Kidney (tissue), 14 donors: ENCODE data around the gene PPP1R26. TPM values are rescaled to one million over a fixed set of nuclear protein-coding genes. Genes with fewer than 3 reads are reported as not detected.
"Not testable (repeated sequence)": the region's sequence is repeated elsewhere in the genome, so short reads cannot be mapped to it uniquely, and the experiment has no call there.

ENCODE experiments used
- DNase-seq, 5 donors: peaks; one replicate each; pipeline ENCODE4 v3.0.0-alpha.2; 2013 to 2020
- FAIRE-seq: peaks from 2 replicates; lab custom pipeline; 2012; peaks lifted over from hg19 to GRCh38; lab: Jason Lieb, UNC
- H3K27ac ChIP-seq, 2 donors: one replicate each; pipeline ENCODE4 v1.7.0; 2013; ENCODE audit warnings: low read depth in 2 of 2, low read length in 2 of 2, inconsistent platforms in 1 of 2
- H3K27me3 ChIP-seq: one replicate; pipeline ENCODE4 v1.7.1; 2013; ENCODE audit warnings: low read length, inconsistent platforms; ENCODE audit not compliant: control insufficient read depth, insufficient read depth
- H3K36me3 ChIP-seq, 3 donors: one replicate each; pipeline versions ENCODE4 v1.7.0 to v1.7.1; 2013; ENCODE audit warnings: low read length in 3 of 3, control low read depth in 1 of 3, inconsistent platforms in 1 of 3; ENCODE audit not compliant: insufficient read depth in 3 of 3, control insufficient read depth in 2 of 3
- H3K4me1 ChIP-seq, 3 donors: one replicate each; pipeline versions ENCODE4 v1.7.0 to v1.7.1; 2013; ENCODE audit warnings: low read length in 3 of 3, inconsistent platforms in 1 of 3, low read depth in 1 of 3; ENCODE audit not compliant: control insufficient read depth in 2 of 3, insufficient read depth in 2 of 3
- H3K4me3 ChIP-seq, 3 donors: one replicate each; pipeline versions ENCODE4 v1.7.0 to v1.8.1; 2013; ENCODE audit warnings: low read length in 3 of 3, control low read depth in 1 of 3, inconsistent platforms in 1 of 3
- H3K9ac ChIP-seq, 3 donors: one replicate each; pipeline versions ENCODE4 v1.7.0 to v1.7.1; 2013; ENCODE audit warnings: low read length in 3 of 3, control low read depth in 1 of 3, inconsistent platforms in 1 of 3
- H3K9me3 ChIP-seq, 3 donors: one replicate each; pipeline versions ENCODE4 v1.7.0 to v1.7.1; 2013; ENCODE audit warnings: low read length in 3 of 3, control low read depth in 1 of 3, inconsistent platforms in 1 of 3; ENCODE audit not compliant: control insufficient read depth in 2 of 3, insufficient read depth in 1 of 3
- CTCF ChIP-seq: IDR thresholded peaks from 3 replicates; pipeline ENCODE4 v1.5.1; 2012; ENCODE audit warnings: mild to moderate bottlenecking, moderate library complexity, borderline replicate concordance; ENCODE audit not compliant: insufficient read depth; ENCODE audit errors: extremely low read depth
- intact Hi-C: fragments of 100-400 bp; cut with DNase I; formaldehyde crosslinking; loops from one replicate; pipeline ENCODE4 v1.11.1; 2022
- polyA plus RNA-seq: library from polyadenylated mRNA; stranded (reverse); fragments of 350-450 nt; fragmentation: Illumina TruSeq; extraction: RNeasy Lipid Tissue Mini Kit (QIAGEN cat#74804); gene quantifications from one replicate; pipeline ENCODE4 v1.2.3, GENCODE V29; 2014; ENCODE audit warnings: low read depth, low replicate concordance; ENCODE audit not compliant: insufficient read depth
- total RNA-seq: library from RNA; stranded (reverse); fragmentation: NEBNext Ultra II Directional; extraction: Animal tissue kit (Norgen Biotek cat#: 25700); gene quantifications from one replicate; pipeline ENCODE4 v1.2.1, GENCODE V29; 2021
- donor health status: control.
- donor health status: control.
- donor health status: control.
- donor health status: control.
- donor health status: control.
- donor health status: DM: yes; HTN: yes; CAD: no.
- donor health status: Normal renal cell carcinoma (clear cell type).

PPP1R26 gene
- total and polyA plus RNA-seq, 2 donors from 2014 or later = 10.2 to 22.0 TPM

DNA sequence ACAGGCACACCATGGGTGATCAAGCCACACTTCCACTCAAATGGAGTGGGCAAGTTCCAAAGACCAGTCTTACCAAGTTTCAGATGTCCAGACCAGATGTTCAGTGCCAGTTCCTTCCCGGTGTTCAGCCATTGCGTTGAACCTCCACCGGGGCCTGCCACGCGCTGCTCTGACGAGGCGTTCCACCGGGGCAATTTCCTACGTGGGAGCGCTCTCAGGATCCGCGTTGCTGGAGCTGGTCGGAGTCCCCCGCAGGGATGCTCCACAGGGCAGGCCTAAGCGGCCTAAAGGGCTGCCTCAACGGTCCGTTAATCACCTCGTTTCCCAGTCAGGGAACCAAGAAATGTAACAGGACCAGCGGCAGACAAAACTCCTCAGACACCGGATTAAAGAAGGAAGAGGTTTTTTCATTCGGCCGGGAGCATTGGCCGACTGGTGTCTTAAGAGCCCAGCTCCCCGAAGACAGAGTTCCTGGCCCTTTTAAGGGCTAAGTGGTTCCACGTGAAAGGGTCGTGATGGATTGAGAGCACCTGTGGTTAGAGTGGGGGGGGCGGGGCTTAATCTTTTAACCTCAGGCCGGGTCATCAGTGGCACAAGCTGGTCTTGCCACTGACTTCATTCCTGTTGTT is 35.7 kb upstream of the PPP1R26 start:
- H3K9me3 ChIP-seq = no peaks in the 10 kb centered on the region
- H3K36me3 ChIP-seq = no peaks in the 10 kb centered on the region
- no peak overlapping the region for H3K27ac ChIP-seq
- TF ChIP-seq CTCF = no peak
- H3K4me3 ChIP-seq = no peak overlapping the region
- DNase-seq = peak in 3 of 5 donors; percentile 37 to 64 (median 54)
- intact Hi-C loops = no loop called here
- H3K9ac ChIP-seq = no peak overlapping the region
- FAIRE-seq = no peak
- no peaks in the 10 kb centered on the region for H3K27me3 ChIP-seq
- no peaks in the 10 kb centered on the region for H3K4me1 ChIP-seq

DNA sequence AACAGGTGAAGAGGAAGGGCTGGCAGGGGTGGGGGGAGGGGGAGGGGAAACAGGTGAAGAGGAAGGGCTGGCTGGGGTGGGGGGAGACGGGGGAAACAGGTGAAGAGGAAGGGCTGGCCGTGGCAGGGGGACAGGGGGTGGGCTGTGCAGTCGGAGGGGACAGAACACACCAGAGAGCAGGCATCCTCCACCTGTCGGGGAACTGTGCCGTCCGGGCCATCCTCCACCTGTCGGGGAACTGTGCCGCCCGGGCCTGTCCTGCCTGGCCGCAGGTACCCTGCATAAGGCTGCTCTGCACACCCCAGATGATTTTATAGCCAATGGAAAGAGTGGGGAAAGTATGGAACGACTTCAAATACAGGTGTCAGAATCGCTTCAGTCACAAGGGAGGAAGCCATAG is 32.5 kb upstream of the PPP1R26 start:
- Histone ChIP-seq H3K9me3 (no peaks in the 10 kb centered on the region), H3K4me3 (no peak overlapping the region), H3K27me3 (no peaks in the 10 kb centered on the region), H3K27ac (no peak overlapping the region), H3K4me1 (no peaks in the 10 kb centered on the region), H3K9ac (no peak overlapping the region), H3K36me3 (no peaks in the 10 kb centered on the region)
- DNase-seq (no peak), FAIRE-seq (no peak)
- no peak for TF ChIP-seq CTCF
- intact Hi-C loops = no loop called here

DNA sequence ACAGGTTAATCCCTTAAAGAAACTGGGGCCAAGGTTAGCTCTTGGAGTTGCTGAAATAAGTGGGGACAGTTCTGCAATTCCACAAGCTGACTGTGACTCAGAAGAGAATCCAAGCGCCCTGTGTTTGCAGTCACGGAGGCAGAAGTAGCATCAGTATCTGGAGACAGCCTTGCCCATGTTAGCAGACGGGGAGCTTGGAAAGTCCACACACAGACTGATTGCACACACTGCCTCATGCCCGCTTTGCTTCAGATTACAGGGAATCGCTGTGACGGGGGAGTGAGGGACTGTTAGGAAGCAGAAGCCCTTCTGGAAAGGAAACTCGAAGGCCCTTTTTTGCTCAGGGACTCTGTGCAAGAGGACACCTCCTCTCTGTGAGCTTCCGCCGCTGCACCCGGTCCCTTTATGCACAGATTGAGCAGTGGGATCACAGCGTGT is 30.9 kb upstream of the PPP1R26 start:
- Histone ChIP-seq H3K27ac (no peak overlapping the region), H3K27me3 (no peaks in the 10 kb centered on the region), H3K4me1 (no peaks in the 10 kb centered on the region), H3K4me3 (no peak overlapping the region), H3K9ac (no peak overlapping the region), H3K9me3 (no peaks in the 10 kb centered on the region), H3K36me3 (no peaks in the 10 kb centered on the region)
- DNase-seq (peak in 3 of 5 donors; percentile 31 to 58 (median 55)), FAIRE-seq (no peak)
- no peak for TF ChIP-seq CTCF
- intact Hi-C loops = no loop called here

DNA sequence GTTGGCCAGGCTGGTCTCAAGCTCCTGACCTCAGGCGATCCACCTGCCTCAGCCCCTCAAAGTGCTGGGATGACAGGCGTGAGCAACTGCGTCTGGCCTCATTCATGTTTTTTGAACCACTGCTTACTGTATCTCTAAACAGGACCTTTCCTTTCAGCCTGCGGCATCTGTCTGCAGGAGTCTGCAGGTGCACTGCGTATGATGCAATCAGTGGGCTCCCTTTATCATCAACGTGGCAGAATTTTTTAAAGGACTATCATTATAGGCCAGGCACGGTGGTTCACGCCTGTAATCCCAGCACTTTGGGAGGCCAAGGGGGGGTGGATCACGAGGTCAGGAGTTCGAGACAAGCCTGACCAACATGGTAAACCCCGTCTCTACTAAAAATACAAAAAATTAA is 30.1 kb upstream of the PPP1R26 start:
- H3K27me3 ChIP-seq, H3K36me3 ChIP-seq, H3K4me1 ChIP-seq, H3K27ac ChIP-seq, H3K4me3 ChIP-seq, H3K9me3 ChIP-seq, H3K9ac ChIP-seq, FAIRE-seq, intact Hi-C loops, DNase-seq: not testable (repeated sequence)
